Ammon's horn (tissue), 1 donor: Measurements from ENCODE around the gene PDZD11.
"Not testable (repeated sequence)": the region's sequence is repeated elsewhere in the genome, so short reads cannot be mapped to it uniquely, and the experiment has no call there.

Experiments
- DNase-seq: peaks from one replicate; pipeline ENCODE4 v3.0.0-alpha.2; 2016; ENCODE audit warnings: low spot score

The PDZD11 gene

GRCh38 chrX:70289793-70290770 lies at the start of gene PDZD11, which contains the start of gene KIF4A:
Gene PDZD11, minus strand, starts transcription at chrX:70289927. Its CDS starts 586 bp downstream, at chrX:70289341.
Gene KIF4A, plus strand, starts transcription at chrX:70290104. Its CDS starts 355 bp downstream, at chrX:70290459.
- DNase-seq, result peak; percentile 72

GRCh38 chrX:70338290-70338689 lies 48.6 kb upstream of the PDZD11 start:
- DNase-seq, result no peak

GRCh38 chrX:70336767-70337166 lies 47.0 kb upstream of the PDZD11 start:
- DNase-seq, result no peak

- DNase-seq, result no peak
Measured at GRCh38 chrX:70332600-70332999, 42.9 kb upstream of the PDZD11 start.

GRCh38 chrX:70331161-70331560 lies 41.4 kb upstream of the PDZD11 start:
- no peak for DNase-seq

- no peak for DNase-seq
Measured at GRCh38 chrX:70324326-70324725, 34.6 kb upstream of the PDZD11 start.

GRCh38 chrX:70323628-70324027 lies 33.9 kb upstream of the PDZD11 start:
- DNase-seq, result not testable (repeated sequence)

- DNase-seq, result no peak
Measured at GRCh38 chrX:70322784-70323183, 33.1 kb upstream of the PDZD11 start.

- DNase-seq, result no peak
Measured at GRCh38 chrX:70313503-70313902, 23.8 kb upstream of the PDZD11 start.

GRCh38 chrX:70301716-70302115 lies 12.0 kb upstream of the PDZD11 start:
- no peak for DNase-seq

- DNase-seq, result no peak
Measured at GRCh38 chrX:70293621-70294020, 3.9 kb upstream of the PDZD11 start.

- DNase-seq, result no peak
Measured at GRCh38 chrX:70292788-70293187, 3.1 kb upstream of the PDZD11 start.

- DNase-seq, result no peak
Measured at GRCh38 chrX:70289168-70289792, 447 bp downstream of the PDZD11 start.

GRCh38 chrX:70281951-70282350 lies 7.8 kb downstream of the PDZD11 start, which contains the start of gene RAB41:
Gene RAB41, plus strand, starts transcription at chrX:70282172. Its CDS starts 46 bp downstream, at chrX:70282218.
- no peak for DNase-seq

GRCh38 chrX:70280573-70280972 lies 9.2 kb downstream of the PDZD11 start:
- DNase-seq, result no peak

GRCh38 chrX:70279081-70279480 lies 10.6 kb downstream of the PDZD11 start:
- no peak for DNase-seq

- not testable (repeated sequence) for DNase-seq
Measured at GRCh38 chrX:70274029-70274428, 15.7 kb downstream of the PDZD11 start.

GRCh38 chrX:70268034-70268433 lies 21.7 kb downstream of the PDZD11 start, which contains the start of gene ARR3:
Gene ARR3, plus strand, starts transcription at chrX:70268334. Its CDS starts 1,052 bp downstream, at chrX:70269386.
- DNase-seq, result no peak

- no peak for DNase-seq
Measured at GRCh38 chrX:70264784-70265183, 24.9 kb downstream of the PDZD11 start.

- DNase-seq, result peak; percentile 2
Measured at GRCh38 chrX:70262952-70263567, 26.7 kb downstream of the PDZD11 start.

GRCh38 chrX:70260104-70260503 lies 29.6 kb downstream of the PDZD11 start, which contains the start of gene P2RY4:
Gene P2RY4, minus strand, starts transcription at chrX:70260204. Its CDS starts 580 bp downstream, at chrX:70259624.
- no peak for DNase-seq
